Stimulated activated CD4-positive, alpha-beta T cell treated with anti-CD3 and anti-CD28 coated beads, Interleukin-1b, Interleukin-23, amount 100 ng/mL, for 48 hours (primary cell): ENCODE measurements around the gene ZNF837.
"Not testable (repeated sequence)": the region's sequence is repeated elsewhere in the genome, so short reads cannot be mapped to it uniquely, and the experiment has no call there.

ENCODE experiments used
- DNase-seq: peaks from one replicate; pipeline ENCODE4 v3.0.0-alpha.2; 2020

Gene ZNF837

GRCh38 chr19:58395979-58396627 lies 15.3 kb upstream of the ZNF837 start:
- DNase-seq: no peak

- no peak for DNase-seq
Observed at GRCh38 chr19:58395220-58395978, 14.6 kb upstream of the ZNF837 start, which contains the start of gene RNF225. Gene RNF225, plus strand, starts transcription at chr19:58395656. Its CDS starts 434 bp downstream, at chr19:58396090.

- no peak for DNase-seq
Observed at GRCh38 chr19:58394821-58395219, 14.0 kb upstream of the ZNF837 start.

- DNase-seq: no peak
Observed at GRCh38 chr19:58393725-58394033, 12.8 kb upstream of the ZNF837 start.

GRCh38 chr19:58392945-58393724 lies 12.3 kb upstream of the ZNF837 start:
- DNase-seq: no peak

- DNase-seq: no peak
Observed at GRCh38 chr19:58388175-58388526, 7.3 kb upstream of the ZNF837 start.

- DNase-seq: no peak
Observed at GRCh38 chr19:58387338-58388174, 6.7 kb upstream of the ZNF837 start.

- peak; percentile 98 for DNase-seq
Observed at GRCh38 chr19:58386576-58387337, 5.9 kb upstream of the ZNF837 start, which contains the start of gene RPS5. Gene RPS5, plus strand, starts transcription at chr19:58387269. Its CDS starts 869 bp downstream, at chr19:58388138.

- DNase-seq: peak; percentile 44
Observed at GRCh38 chr19:58385891-58386575, 5.2 kb upstream of the ZNF837 start.

GRCh38 chr19:58385313-58385890 lies 4.6 kb upstream of the ZNF837 start:
- DNase-seq: no peak

- no peak for DNase-seq
Observed at GRCh38 chr19:58382997-58383603, 2.3 kb upstream of the ZNF837 start.

GRCh38 chr19:58381460-58382212 lies 806 bp upstream of the ZNF837 start:
- DNase-seq: no peak

- no peak for DNase-seq
Observed at GRCh38 chr19:58380037-58380661, 681 bp downstream of the ZNF837 start.

- no peak for DNase-seq
Observed at GRCh38 chr19:58379246-58379645, 1.6 kb downstream of the ZNF837 start.

GRCh38 chr19:58376724-58377123 lies 4.1 kb downstream of the ZNF837 start:
- DNase-seq: not testable (repeated sequence)

- no peak for DNase-seq
Observed at GRCh38 chr19:58374200-58374599, 6.6 kb downstream of the ZNF837 start.

- no peak for DNase-seq
Observed at GRCh38 chr19:58372311-58373133, 8.3 kb downstream of the ZNF837 start.
